Melanocyte of skin (primary cell): ENCODE results near the gene NEK5. TPM values are rescaled to one million over a fixed set of nuclear protein-coding genes. Genes with fewer than 3 reads are reported as not detected.

Experiments used
- total RNA-seq, 2 donors: library from RNA; depleted of rRNA; stranded (reverse); fragments of >200 nt; gene quantifications; 2 replicates each; pipeline ENCODE4 v1.2.3, GENCODE V29; 2012

The NEK5 gene
- total RNA-seq = under 1 TPM; under 0.01 to 0.34 TPM

DNA sequence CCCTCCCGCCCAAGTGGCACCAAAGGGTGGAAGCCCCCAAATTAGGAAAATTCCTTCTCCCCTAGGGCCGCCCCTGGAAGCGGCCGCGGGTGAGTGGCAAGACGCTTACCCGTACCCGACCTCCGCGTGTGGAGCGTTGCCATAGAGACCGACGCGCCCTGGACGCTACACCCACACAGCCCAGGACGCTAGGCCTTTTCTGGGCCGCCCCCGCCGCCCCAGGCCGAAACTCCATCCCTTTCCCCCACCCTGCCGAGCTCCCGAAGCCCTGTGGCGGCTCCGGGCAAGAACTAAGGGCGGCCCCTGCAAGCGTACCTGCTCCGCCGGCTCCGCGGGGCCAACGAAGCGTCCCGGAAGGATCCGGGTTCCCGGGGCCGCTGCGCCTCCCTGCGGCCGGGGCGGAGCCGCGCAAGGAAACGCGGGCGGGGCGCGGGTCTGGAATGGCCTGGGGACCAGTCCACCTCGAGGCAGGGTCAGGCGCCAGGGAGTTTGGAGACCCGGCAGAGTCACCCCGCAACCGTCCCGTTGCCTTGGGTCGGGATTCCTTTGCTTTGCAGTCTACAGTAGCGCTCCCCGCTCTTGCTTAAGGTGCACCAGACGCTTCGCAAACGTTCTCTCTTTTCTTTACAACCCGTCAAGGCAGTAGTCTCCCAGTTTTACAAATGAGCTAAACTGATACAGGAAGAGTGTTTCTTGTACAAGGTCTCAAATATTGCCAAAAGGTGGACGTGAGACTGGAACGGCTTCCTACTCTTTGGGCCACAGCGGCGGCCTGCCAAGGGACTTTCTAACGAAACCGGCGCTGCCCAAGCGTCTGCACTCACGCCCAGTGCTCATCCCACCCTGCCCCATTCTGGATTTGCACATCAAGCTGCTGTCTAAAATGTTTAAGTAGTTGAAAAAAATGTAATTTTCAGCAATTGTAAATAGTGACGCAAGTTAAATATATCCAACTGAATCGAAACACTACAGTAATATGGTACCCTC lies at the start of gene NEK5:
TSS of gene NEK5 (minus strand) at position 360 of the 987 bp plus-strand sequence. CDS start 1,591 bp downstream, outside the sequence.

DNA sequence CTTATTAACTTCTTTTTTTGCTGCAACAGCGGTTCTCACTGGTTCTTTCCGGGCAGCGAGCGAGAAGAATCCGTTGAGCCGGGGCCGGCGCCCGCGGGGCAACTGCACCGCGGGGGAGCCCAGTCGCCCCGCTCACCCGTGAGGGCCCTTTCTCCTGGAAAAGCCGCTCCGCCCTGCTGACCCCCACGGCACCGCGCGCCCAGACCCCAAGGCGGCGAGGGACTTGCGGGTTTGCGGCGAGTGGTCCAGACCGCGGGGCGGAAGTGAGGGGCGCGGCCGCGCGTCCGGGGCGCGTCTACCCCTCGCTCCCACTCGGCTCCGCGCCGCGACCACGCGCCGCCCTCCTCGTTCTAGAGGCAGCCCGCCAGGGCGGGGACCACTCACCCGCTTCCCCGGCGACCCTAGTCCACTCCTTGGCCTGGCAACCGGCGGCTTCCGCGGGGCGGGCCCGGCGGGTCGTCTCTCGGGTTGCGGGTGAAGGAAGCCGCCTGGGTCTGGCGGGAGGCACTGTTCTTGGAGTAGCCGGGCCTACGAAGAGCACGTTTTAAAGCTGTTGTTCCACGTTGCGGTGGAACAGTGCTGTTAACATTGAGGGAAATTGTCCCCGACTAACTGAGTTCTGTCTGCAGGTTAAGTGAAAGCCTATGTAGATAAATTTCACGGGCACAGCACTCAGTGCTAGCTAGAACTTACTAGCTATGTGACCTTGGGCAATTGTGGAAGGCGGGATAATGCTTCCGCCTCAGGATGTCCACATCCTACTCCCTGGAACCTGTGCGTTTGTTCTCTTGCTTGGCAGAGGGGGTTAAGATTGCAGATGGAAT lies 30.5 kb upstream of the NEK5 start, which contains the start of gene NEK3:
TSS of gene NEK3 (minus strand) at position 439 of the 824 bp plus-strand sequence. CDS start 3,406 bp downstream, outside the sequence.

DNA sequence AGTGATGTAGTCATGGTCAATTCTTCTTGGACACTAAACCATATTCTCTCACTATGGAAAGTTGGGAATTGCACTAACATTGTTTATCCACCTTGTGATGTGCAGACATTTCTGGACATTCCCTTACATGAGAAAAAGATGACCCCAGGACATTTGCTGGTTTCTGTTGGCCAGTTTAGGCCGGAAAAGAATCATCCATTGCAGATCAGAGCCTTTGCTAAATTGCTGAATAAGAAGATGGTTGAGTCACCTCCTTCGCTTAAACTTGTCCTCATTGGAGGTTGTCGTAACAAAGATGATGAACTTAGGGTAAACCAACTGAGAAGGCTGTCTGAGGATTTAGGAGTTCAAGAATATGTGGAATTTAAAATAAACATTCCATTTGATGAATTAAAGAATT lies 104.4 kb downstream of the NEK5 start, which contains the start of gene UTP14C:
TSS of gene UTP14C (plus strand) at position 211 of the 400 bp plus-strand sequence. CDS start 4,114 bp downstream, outside the sequence.

GRCh38 chr13:52011632-52012511 lies 117.0 kb downstream of the NEK5 start, which contains the start of gene ALG11:
ALG11 (plus strand) TSS chr13:52012398; CDS start chr13:52012419, 21 bp downstream.

DNA sequence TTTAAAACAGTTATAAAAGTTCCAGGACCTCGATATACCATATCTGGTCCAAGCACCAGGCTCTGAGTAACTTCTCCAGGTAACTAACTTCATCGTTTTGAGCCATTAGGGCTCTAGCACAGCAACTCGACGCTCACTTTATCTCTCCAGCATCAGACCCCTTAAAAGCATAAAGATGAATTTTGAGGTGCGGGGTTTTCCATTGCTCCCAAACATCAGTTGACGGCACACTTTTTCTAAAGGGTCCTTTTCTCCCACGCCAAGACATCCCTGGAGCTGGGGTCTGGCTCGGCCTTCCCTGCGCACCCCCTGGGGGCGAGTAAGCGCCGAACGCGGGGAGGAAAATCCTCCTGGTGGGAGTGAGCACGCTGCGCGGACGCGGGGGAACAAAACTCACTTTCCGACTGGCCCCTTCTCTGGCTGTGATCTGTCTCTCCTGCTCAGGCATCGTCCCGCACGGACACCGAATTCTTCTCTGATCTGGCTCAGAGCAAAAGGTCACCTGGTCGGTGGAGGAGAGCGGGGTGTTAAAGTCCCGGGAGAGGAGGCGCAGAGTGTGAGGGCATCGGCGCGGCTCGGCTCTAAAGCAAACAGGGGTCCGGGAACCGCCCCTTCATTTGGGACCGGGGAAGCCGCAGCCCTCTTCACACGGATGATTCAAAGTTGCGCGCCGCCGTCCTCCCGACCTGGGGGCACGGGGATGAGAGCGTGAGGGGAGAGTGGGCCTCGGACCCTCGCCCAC lies 117.8 kb downstream of the NEK5 start, which contains the start of gene ATP7B:
TSS of gene ATP7B (minus strand) at position 561 of the 742 bp plus-strand sequence. CDS start at position 448, 113 bp downstream.

Other genes with a start within 250 kb of the NEK5 start
- 1 to 10 TPM; 3.1 to 3.7 TPM for gene ATP7B, start 117.6 kb downstream of the NEK5 start, total RNA-seq
- 10 to 100 TPM; 20.6 to 22.3 TPM for gene ALG11, start 116.7 kb downstream of the NEK5 start, total RNA-seq
- 10 to 100 TPM; 10.3 to 12.3 TPM for gene UTP14C, start 104.4 kb downstream of the NEK5 start, total RNA-seq
- 1 to 10 TPM; 3.3 to 3.4 TPM for gene NEK3, start 30.5 kb upstream of the NEK5 start, total RNA-seq